DOHH2 (cell line): ENCODE data around the gene HPSE2.

Experiments used
- H3F3A ChIP-seq: fragments of 200-600 bp; sonication (generic), shearing (Covaris generic); 2 replicates; pipeline ENCODE4 v1.6.0; 2016; ENCODE audit warnings: antibody characterized with exemption, mild to moderate bottlenecking; ENCODE audit not compliant: control insufficient read depth, insufficient read depth
- H3K27ac ChIP-seq: fragments of 200-600 bp; sonication (generic); 2 replicates; pipeline ENCODE4 v1.5.1; 2014; ENCODE audit warnings: low read depth, mild to moderate bottlenecking, low read length, moderate library complexity
- H3K27me3 ChIP-seq: fragments of 200-600 bp; sonication (generic); 2 replicates; pipeline ENCODE4 v1.6.1; 2014; ENCODE audit warnings: mild to moderate bottlenecking, low read length, mixed read lengths; ENCODE audit not compliant: control insufficient read depth
- H3K36me3 ChIP-seq: fragments of 200-600 bp; sonication (generic); 2 replicates; pipeline ENCODE4 v1.6.1; 2014; ENCODE audit warnings: mild to moderate bottlenecking, low read length, moderate library complexity, mixed read lengths; ENCODE audit not compliant: control insufficient read depth
- H3K4me1 ChIP-seq: fragments of 200-600 bp; sonication (generic); 2 replicates; pipeline ENCODE4 v1.6.1; 2014; ENCODE audit warnings: mild to moderate bottlenecking, low read length, mixed read lengths; ENCODE audit not compliant: control insufficient read depth
- H3K4me2 ChIP-seq: fragments of 200-600 bp; sonication (generic); 2 replicates; pipeline ENCODE4 v1.6.0; 2014; ENCODE audit warnings: mild to moderate bottlenecking, low read length, moderate library complexity
- H3K4me3 ChIP-seq: fragments of 200-600 bp; sonication (generic); 2 replicates; pipeline ENCODE4 v1.5.1; 2014; ENCODE audit warnings: mild to moderate bottlenecking, low read length, mixed read lengths
- H3K79me2 ChIP-seq: fragments of 200-600 bp; sonication (generic); 2 replicates; pipeline ENCODE4 v1.6.1; 2014; ENCODE audit warnings: mild to moderate bottlenecking, low read length, mixed read lengths; ENCODE audit not compliant: control insufficient read depth
- H3K9me2 ChIP-seq: fragments of 200-600 bp; sonication (generic); replicated peaks from 2 replicates; pipeline ENCODE4 v1.6.1; 2014; ENCODE audit warnings: mild to moderate bottlenecking, low read length, mixed read lengths; ENCODE audit not compliant: control insufficient read depth
- H3K9me3 ChIP-seq: fragments of 200-600 bp; sonication (generic); 2 replicates; pipeline ENCODE4 v1.6.1; 2014; ENCODE audit warnings: antibody characterized with exemption, low read length, mixed read lengths; ENCODE audit not compliant: control insufficient read depth, insufficient read depth
- H4K20me1 ChIP-seq: fragments of 200-600 bp; sonication (generic); 2 replicates; pipeline ENCODE4 v1.6.0; 2014; ENCODE audit warnings: low read depth, mild to moderate bottlenecking, antibody characterized with exemption, low read length, moderate library complexity; ENCODE audit not compliant: control insufficient read depth, insufficient read depth
- EZH2phosphoT487 ChIP-seq: fragments of 200-600 bp; sonication (generic); IDR thresholded peaks from 2 replicates; pipeline ENCODE4 v1.6.1; 2017; ENCODE audit warnings: borderline replicate concordance, mild to moderate bottlenecking, antibody characterized with exemption, low read length, moderate library complexity, mixed read lengths
- TF ChIP-seq, protein P1 (sequence below): fragments of 200-600 bp; sonication (generic); IDR thresholded peaks from one replicate; pipeline ENCODE4 v1.5.1; 2014; ENCODE audit warnings: antibody characterized with exemption, mild to moderate bottlenecking, low read depth, low read length; ENCODE audit not compliant: poor library complexity, severe bottlenecking

Gene HPSE2

DNA sequence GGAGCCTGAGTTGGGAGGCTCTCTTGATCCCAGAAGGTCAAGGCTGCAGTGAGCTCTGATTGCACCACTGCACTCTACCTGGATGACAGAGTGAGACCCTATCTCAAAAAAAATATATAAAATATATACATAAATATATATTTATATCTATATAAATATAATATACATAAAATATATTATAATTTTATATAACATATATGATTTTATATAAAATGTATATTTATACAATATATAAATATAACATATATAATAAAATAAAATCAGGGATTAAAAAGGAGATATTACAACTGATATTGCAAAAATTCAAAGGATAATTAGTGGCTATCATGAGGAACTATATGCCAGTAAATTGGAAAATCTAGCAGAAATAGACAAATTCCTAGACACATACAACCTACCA is 435.4 kb downstream of the HPSE2 start:
- TF ChIP-seq, protein P1, sequence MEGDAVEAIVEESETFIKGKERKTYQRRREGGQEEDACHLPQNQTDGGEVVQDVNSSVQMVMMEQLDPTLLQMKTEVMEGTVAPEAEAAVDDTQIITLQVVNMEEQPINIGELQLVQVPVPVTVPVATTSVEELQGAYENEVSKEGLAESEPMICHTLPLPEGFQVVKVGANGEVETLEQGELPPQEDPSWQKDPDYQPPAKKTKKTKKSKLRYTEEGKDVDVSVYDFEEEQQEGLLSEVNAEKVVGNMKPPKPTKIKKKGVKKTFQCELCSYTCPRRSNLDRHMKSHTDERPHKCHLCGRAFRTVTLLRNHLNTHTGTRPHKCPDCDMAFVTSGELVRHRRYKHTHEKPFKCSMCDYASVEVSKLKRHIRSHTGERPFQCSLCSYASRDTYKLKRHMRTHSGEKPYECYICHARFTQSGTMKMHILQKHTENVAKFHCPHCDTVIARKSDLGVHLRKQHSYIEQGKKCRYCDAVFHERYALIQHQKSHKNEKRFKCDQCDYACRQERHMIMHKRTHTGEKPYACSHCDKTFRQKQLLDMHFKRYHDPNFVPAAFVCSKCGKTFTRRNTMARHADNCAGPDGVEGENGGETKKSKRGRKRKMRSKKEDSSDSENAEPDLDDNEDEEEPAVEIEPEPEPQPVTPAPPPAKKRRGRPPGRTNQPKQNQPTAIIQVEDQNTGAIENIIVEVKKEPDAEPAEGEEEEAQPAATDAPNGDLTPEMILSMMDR, result no peak
- TF ChIP-seq EZH2phosphoT487, result no peak
- Histone ChIP-seq H3F3A (no peaks in the 10 kb centered on the region), H3K4me3 (no peak overlapping the region), H4K20me1 (no peaks in the 10 kb centered on the region), H3K4me1 (no peaks in the 10 kb centered on the region), H3K4me2 (no peak overlapping the region), H3K79me2 (no peaks in the 10 kb centered on the region), H3K9me3 (no peaks in the 10 kb centered on the region), H3K27ac (no peak overlapping the region), H3K36me3 (no peaks in the 10 kb centered on the region), H3K27me3 (no peaks in the 10 kb centered on the region), H3K9me2 (no peaks in the 10 kb centered on the region)

DNA sequence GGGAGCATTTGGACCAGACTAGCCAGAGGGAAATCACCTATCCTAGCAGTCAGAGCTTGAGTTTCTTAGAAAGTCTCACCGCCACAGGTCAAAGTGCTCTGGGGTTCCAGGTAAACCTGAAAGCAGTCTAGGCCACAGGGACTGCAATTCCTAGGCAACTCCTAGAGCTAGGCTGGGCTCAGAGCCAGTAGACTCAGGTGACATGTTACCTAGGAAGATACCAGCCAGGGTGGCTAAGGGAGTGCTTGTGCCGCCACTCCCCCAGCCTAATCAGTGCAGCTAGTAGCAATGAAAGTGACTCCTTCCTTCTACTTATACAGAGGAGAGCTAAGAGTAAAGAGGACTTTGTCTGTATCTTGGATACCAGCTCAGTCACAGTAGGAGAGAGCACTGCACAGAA is 440.2 kb downstream of the HPSE2 start:
- H3K4me1 ChIP-seq, result no peaks in the 10 kb centered on the region
- no peaks in the 10 kb centered on the region for H4K20me1 ChIP-seq
- H3K4me2 ChIP-seq, result no peak overlapping the region
- no peaks in the 10 kb centered on the region for H3K36me3 ChIP-seq
- TF ChIP-seq, protein P1, result no peak
- TF ChIP-seq EZH2phosphoT487, result no peak
- no peaks in the 10 kb centered on the region for H3K9me3 ChIP-seq
- no peak overlapping the region for H3K4me3 ChIP-seq
- H3K27me3 ChIP-seq, result no peaks in the 10 kb centered on the region
- H3K79me2 ChIP-seq, result no peaks in the 10 kb centered on the region
- no peaks in the 10 kb centered on the region for H3F3A ChIP-seq
- no peak overlapping the region for H3K27ac ChIP-seq
- no peaks in the 10 kb centered on the region for H3K9me2 ChIP-seq

DNA sequence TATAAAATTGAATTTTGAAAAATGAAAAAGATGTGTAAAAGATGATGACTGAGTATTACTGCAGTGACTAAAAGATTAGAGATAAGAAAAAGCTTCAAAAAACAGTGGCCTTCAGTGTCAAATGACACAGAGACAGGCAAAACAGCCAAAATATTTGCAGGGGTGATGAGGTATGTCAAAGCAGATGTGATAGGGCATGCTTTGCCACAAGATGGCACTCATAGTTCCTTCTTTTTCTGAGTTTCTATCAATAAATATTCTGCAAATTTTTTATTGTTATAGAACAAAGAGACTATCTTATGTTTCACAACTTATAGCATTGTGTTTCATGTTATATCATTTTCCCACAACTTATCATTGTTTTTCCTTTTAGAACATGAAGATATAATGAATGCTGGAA is 444.8 kb downstream of the HPSE2 start:
- TF ChIP-seq, protein P1, result peak; percentile 49
- TF ChIP-seq EZH2phosphoT487, result no peak
- no peaks in the 10 kb centered on the region for H4K20me1 ChIP-seq
- H3K9me2 ChIP-seq, result no peaks in the 10 kb centered on the region
- H3K79me2 ChIP-seq, result no peaks in the 10 kb centered on the region
- H3F3A ChIP-seq, result no peaks in the 10 kb centered on the region
- H3K9me3 ChIP-seq, result no peaks in the 10 kb centered on the region
- H3K4me1 ChIP-seq, result no peaks in the 10 kb centered on the region
- no peak overlapping the region for H3K27ac ChIP-seq
- no peaks in the 10 kb centered on the region for H3K36me3 ChIP-seq
- no peak overlapping the region for H3K4me2 ChIP-seq
- H3K4me3 ChIP-seq, result no peak overlapping the region
- no peaks in the 10 kb centered on the region for H3K27me3 ChIP-seq
